DOHH2 (cell line): ENCODE measurements around the gene NEMP1.

ENCODE experiments used
- H3F3A ChIP-seq: fragments of 200-600 bp; sonication (generic), shearing (Covaris generic); 2 replicates; pipeline ENCODE4 v1.6.0; 2016; ENCODE audit warnings: antibody characterized with exemption, mild to moderate bottlenecking; ENCODE audit not compliant: control insufficient read depth, insufficient read depth
- H3K27ac ChIP-seq: fragments of 200-600 bp; sonication (generic); 2 replicates; pipeline ENCODE4 v1.5.1; 2014; ENCODE audit warnings: low read depth, mild to moderate bottlenecking, low read length, moderate library complexity
- H3K27me3 ChIP-seq: fragments of 200-600 bp; sonication (generic); 2 replicates; pipeline ENCODE4 v1.6.1; 2014; ENCODE audit warnings: mild to moderate bottlenecking, low read length, mixed read lengths; ENCODE audit not compliant: control insufficient read depth
- H3K36me3 ChIP-seq: fragments of 200-600 bp; sonication (generic); 2 replicates; pipeline ENCODE4 v1.6.1; 2014; ENCODE audit warnings: mild to moderate bottlenecking, low read length, moderate library complexity, mixed read lengths; ENCODE audit not compliant: control insufficient read depth
- H3K4me1 ChIP-seq: fragments of 200-600 bp; sonication (generic); 2 replicates; pipeline ENCODE4 v1.6.1; 2014; ENCODE audit warnings: mild to moderate bottlenecking, low read length, mixed read lengths; ENCODE audit not compliant: control insufficient read depth
- H3K4me2 ChIP-seq: fragments of 200-600 bp; sonication (generic); 2 replicates; pipeline ENCODE4 v1.6.0; 2014; ENCODE audit warnings: mild to moderate bottlenecking, low read length, moderate library complexity
- H3K4me3 ChIP-seq: fragments of 200-600 bp; sonication (generic); 2 replicates; pipeline ENCODE4 v1.5.1; 2014; ENCODE audit warnings: mild to moderate bottlenecking, low read length, mixed read lengths
- H3K79me2 ChIP-seq: fragments of 200-600 bp; sonication (generic); 2 replicates; pipeline ENCODE4 v1.6.1; 2014; ENCODE audit warnings: mild to moderate bottlenecking, low read length, mixed read lengths; ENCODE audit not compliant: control insufficient read depth
- H3K9me2 ChIP-seq: fragments of 200-600 bp; sonication (generic); replicated peaks from 2 replicates; pipeline ENCODE4 v1.6.1; 2014; ENCODE audit warnings: mild to moderate bottlenecking, low read length, mixed read lengths; ENCODE audit not compliant: control insufficient read depth
- H3K9me3 ChIP-seq: fragments of 200-600 bp; sonication (generic); 2 replicates; pipeline ENCODE4 v1.6.1; 2014; ENCODE audit warnings: antibody characterized with exemption, low read length, mixed read lengths; ENCODE audit not compliant: control insufficient read depth, insufficient read depth
- H4K20me1 ChIP-seq: fragments of 200-600 bp; sonication (generic); 2 replicates; pipeline ENCODE4 v1.6.0; 2014; ENCODE audit warnings: low read depth, mild to moderate bottlenecking, antibody characterized with exemption, low read length, moderate library complexity; ENCODE audit not compliant: control insufficient read depth, insufficient read depth
- EZH2phosphoT487 ChIP-seq: fragments of 200-600 bp; sonication (generic); IDR thresholded peaks from 2 replicates; pipeline ENCODE4 v1.6.1; 2017; ENCODE audit warnings: borderline replicate concordance, mild to moderate bottlenecking, antibody characterized with exemption, low read length, moderate library complexity, mixed read lengths
- TF ChIP-seq, protein P1 (sequence below): fragments of 200-600 bp; sonication (generic); IDR thresholded peaks from one replicate; pipeline ENCODE4 v1.5.1; 2014; ENCODE audit warnings: antibody characterized with exemption, mild to moderate bottlenecking, low read depth, low read length; ENCODE audit not compliant: poor library complexity, severe bottlenecking

NEMP1 gene

DNA sequence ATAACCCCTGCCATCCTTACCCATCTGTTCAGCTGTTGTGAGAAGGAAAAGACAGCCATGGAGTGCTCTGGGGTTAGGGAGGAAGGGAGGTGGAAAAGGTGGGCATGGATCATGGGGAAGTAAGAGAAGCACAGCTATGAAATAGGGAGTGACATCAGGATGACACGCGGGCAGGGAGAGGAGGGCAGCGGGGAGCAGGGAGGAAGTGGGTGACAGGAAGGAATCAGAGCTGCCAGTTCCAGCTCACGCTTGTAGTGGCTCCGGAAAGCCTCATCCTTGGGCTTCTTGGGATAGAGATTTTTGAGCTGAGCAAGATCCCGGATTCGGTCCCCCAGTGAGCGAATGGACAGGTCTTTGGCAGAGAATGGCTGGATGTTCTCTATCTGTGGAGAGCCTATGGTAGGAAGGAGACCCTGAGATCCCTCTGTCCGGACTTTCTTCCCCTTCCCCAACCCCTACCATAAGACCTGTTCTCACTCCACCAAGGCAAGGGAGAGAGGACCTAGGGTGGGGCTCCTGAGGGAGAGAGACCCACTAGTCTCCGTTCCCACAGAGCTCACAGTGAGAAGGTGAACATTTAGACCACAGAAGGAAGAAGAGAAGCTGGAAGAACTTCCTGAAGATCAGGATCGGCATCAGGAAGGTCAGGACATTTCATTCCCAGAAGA, 20.6 kb upstream of the NEMP1 start:
- Histone ChIP-seq H3K36me3 (peaks cover 75% of the 10 kb centered on the region), H3K4me3 (no peak overlapping the region), H3K9me3 (no peaks in the 10 kb centered on the region), H4K20me1 (no peaks in the 10 kb centered on the region), H3K4me2 (no peak overlapping the region), H3K9me2 (no peaks in the 10 kb centered on the region), H3K79me2 (no peaks in the 10 kb centered on the region), H3F3A (peaks cover 13% of the 10 kb centered on the region), H3K4me1 (peaks cover 7% of the 10 kb centered on the region), H3K27ac (no peak overlapping the region), H3K27me3 (no peaks in the 10 kb centered on the region)
- TF ChIP-seq, protein P1, sequence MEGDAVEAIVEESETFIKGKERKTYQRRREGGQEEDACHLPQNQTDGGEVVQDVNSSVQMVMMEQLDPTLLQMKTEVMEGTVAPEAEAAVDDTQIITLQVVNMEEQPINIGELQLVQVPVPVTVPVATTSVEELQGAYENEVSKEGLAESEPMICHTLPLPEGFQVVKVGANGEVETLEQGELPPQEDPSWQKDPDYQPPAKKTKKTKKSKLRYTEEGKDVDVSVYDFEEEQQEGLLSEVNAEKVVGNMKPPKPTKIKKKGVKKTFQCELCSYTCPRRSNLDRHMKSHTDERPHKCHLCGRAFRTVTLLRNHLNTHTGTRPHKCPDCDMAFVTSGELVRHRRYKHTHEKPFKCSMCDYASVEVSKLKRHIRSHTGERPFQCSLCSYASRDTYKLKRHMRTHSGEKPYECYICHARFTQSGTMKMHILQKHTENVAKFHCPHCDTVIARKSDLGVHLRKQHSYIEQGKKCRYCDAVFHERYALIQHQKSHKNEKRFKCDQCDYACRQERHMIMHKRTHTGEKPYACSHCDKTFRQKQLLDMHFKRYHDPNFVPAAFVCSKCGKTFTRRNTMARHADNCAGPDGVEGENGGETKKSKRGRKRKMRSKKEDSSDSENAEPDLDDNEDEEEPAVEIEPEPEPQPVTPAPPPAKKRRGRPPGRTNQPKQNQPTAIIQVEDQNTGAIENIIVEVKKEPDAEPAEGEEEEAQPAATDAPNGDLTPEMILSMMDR, result no peak
- TF ChIP-seq EZH2phosphoT487, result no peak

DNA sequence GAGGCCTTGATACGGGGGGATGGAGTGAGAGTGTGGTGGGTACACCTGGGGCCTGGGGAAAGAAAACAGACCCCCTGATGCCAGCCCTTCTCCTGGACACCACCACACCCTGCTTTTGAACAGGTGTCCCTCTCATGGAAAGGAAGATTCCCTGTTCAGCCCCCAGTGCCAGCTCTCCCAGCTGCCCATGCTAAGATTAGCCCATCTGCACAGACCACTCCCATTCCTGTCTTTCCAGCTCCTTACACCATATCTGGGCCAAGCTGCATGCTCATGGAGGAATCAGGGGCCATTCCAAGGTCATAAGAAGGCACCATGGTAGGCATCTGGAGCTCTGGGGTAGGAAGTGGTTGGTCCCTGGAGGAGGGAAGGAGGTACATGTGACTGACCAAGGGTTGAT, 20.0 kb upstream of the NEMP1 start:
- TF ChIP-seq EZH2phosphoT487, result no peak
- TF ChIP-seq, protein P1, result no peak
- no peaks in the 10 kb centered on the region for H4K20me1 ChIP-seq
- H3K79me2 ChIP-seq, result no peaks in the 10 kb centered on the region

DNA sequence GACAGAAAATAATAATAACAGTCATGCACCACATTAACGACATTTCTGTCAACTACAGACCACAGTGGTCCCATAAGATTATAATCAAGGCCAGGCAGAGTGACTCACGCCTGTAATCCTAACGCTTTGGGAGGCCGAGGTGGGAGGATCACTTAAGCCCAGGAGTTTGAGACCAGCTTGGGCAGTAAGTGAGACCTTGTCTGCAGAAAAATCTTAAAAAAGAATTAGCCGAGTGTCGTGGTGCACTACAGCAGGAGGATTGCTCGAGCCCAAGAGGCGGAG, 18.9 kb upstream of the NEMP1 start:
- H3K27ac ChIP-seq, result no peak overlapping the region
- peaks cover 17% of the 10 kb centered on the region for H3K4me1 ChIP-seq

More for the DNA sequence above, 20.0 kb upstream of the NEMP1 start:
- Histone ChIP-seq H3K27ac (no peak overlapping the region), H3K4me1 (peaks cover 14% of the 10 kb centered on the region), H3K4me2 (no peak overlapping the region), H3K9me3 (no peaks in the 10 kb centered on the region), H3K4me3 (no peak overlapping the region), H3F3A (peaks cover 13% of the 10 kb centered on the region), H3K36me3 (peaks cover 71% of the 10 kb centered on the region), H3K27me3 (no peaks in the 10 kb centered on the region), H3K9me2 (no peaks in the 10 kb centered on the region)

More for the DNA sequence above, 18.9 kb upstream of the NEMP1 start:
- H3K36me3 ChIP-seq, result peaks cover 68% of the 10 kb centered on the region
- no peak overlapping the region for H3K4me2 ChIP-seq
- H3K9me3 ChIP-seq, result no peaks in the 10 kb centered on the region
- TF ChIP-seq, protein P1, result no peak
- no peak for TF ChIP-seq EZH2phosphoT487
- H3K27me3 ChIP-seq, result no peaks in the 10 kb centered on the region
- H3K79me2 ChIP-seq, result no peaks in the 10 kb centered on the region
- no peaks in the 10 kb centered on the region for H3K9me2 ChIP-seq
- peaks cover 15% of the 10 kb centered on the region for H3F3A ChIP-seq
- no peak overlapping the region for H3K4me3 ChIP-seq
- no peaks in the 10 kb centered on the region for H4K20me1 ChIP-seq
